Pancreas (tissue), 10 donors: ENCODE data around the gene PHF2. TPM values are rescaled to one million over a fixed set of nuclear protein-coding genes. Genes with fewer than 3 reads are reported as not detected.

Experiments
- ATAC-seq, 4 donors: fragments of 200-7000 bp; cut with Tn5 transposase; one replicate each; pipeline versions ENCODE4 v1.8.0 to v1.9.1; 2020; ENCODE audit warnings: mild to moderate bottlenecking in 4 of 4, moderate library complexity in 4 of 4
- DNase-seq, 6 donors: peaks; one replicate each; pipeline ENCODE4 v3.0.0-alpha.2; 2020
- FAIRE-seq: peaks from 2 replicates; lab custom pipeline; 2012; peaks lifted over from hg19 to GRCh38; lab: Jason Lieb, UNC
- H3K27ac ChIP-seq, 4 donors: fragments of 200-600 bp; sonication (generic); 1 replicate in 3 of 4; 2 replicates in 1 of 4; pipeline versions ENCODE4 v1.5.0 to v1.8.0; 2020
- H3K27me3 ChIP-seq, 4 donors: fragments of 200-600 bp; one replicate each; pipeline ENCODE4 v1.8.0; 2021
- H3K36me3 ChIP-seq, 3 donors: fragments of 200-600 bp; sonication (generic) in 1 of 3; one replicate each; pipeline versions ENCODE4 v1.5.0 to v1.8.0; 2020 to 2021
- H3K4me1 ChIP-seq, 3 donors: fragments of 200-600 bp; one replicate each; pipeline ENCODE4 v1.8.0; 2021
- H3K4me3 ChIP-seq, 4 donors: fragments of 200-600 bp; sonication (generic) in 2 of 4; one replicate each; pipeline versions ENCODE4 v1.5.0 to v1.8.0; 2020 to 2021
- H3K9me3 ChIP-seq, 4 donors: fragments of 200-600 bp; one replicate each; pipeline ENCODE4 v1.8.0; 2021
- CTCF ChIP-seq, 4 donors: fragments of 200-600 bp; sonication (generic) in 3 of 4; IDR thresholded peaks; one replicate each; pipeline versions ENCODE4 v1.5.0 to v1.8.0; 2021; ENCODE audit warnings: antibody characterized with exemption in 4 of 4
- WGBS, 2 donors: extraction: QIAGEN DNeasy Blood & Tissue Kit; methylation state at CpG; one replicate each; pipeline ENCODE4 v1.1.7; 2013; 5-methylcytosine and 5-hydroxymethylcytosine counted together
- intact Hi-C, 3 donors: fragments of 100-400 bp; cut with DNase I; formaldehyde crosslinking; loops; one replicate each; pipeline versions ENCODE4 v1.11.1 to v1.14.2; 2022
- polyA plus RNA-seq, 2 donors: library from polyadenylated mRNA; stranded (reverse); fragments of 200-250 nt; gene quantifications; one replicate each; pipeline ENCODE4 v1.2.3, GENCODE V29; 2013
- total RNA-seq, 6 donors: library from RNA; stranded (reverse); fragmentation: NEBNext Ultra II Directional in 4 of 6; extraction: Animal tissue kit (Norgen Biotek cat#: 25700) in 4 of 6; gene quantifications; one replicate each; pipeline versions ENCODE4 v1.2.1 to v1.2.4, GENCODE V29; 2021 to 2023
- donor health status: healthy with polysubstance abuse.
- donor health status: DM: no; HTN: no; CAD: no; lungs with moderate emphysema.
- donor health status: DM: no; HTN: no; CAD: no.
- donor health status: control.
- donor health status: control.
- donor health status: Bipolar disorder and iron deficiency.
- donor health status: DM: yes; HTN: yes; CAD: no.
- donor health status: DM: no; HTN: no; CAD: no.
- donor health status: DM: no; HTN: no; CAD: no.
- donor health status: DM: yes; HTN: yes; CAD: no.

The PHF2 gene
- total and polyA plus RNA-seq, 8 donors: 10.8 to 24.8 (median 12.7) TPM

- Histone ChIP-seq H3K27ac (no peak overlapping the region), H3K4me3 (no peak overlapping the region), H3K4me1 (no peaks in the 10 kb centered on the region), H3K36me3 (peaks cover 0 to 24% (median 0%) of the 10 kb centered on the region in 3 donors), H3K27me3 (no peaks in the 10 kb centered on the region), H3K9me3 (no peaks in the 10 kb centered on the region)
- WGBS, 2 donors: 89 to 90% methylated on average over 16 of the region's 16 CpGs
- DNase-seq: peak in 5 of 6 donors; percentile 5 to 50 (median 18)
- intact Hi-C loops: no loop called here
- ATAC-seq: no peak
- FAIRE-seq: no peak
- no peak for TF ChIP-seq CTCF (IDR thresholded peaks at IDR 0.05)
Observed at GRCh38 chr9:93673021-93673838, 96.8 kb downstream of the PHF2 start.

GRCh38 chr9:93673839-93674334, 97.5 kb downstream of the PHF2 start:
- no peak for FAIRE-seq
- ATAC-seq: no peak
- Histone ChIP-seq H3K4me3 (no peak overlapping the region), H3K4me1 (no peaks in the 10 kb centered on the region), H3K27me3 (no peaks in the 10 kb centered on the region), H3K27ac (no peak overlapping the region), H3K9me3 (no peaks in the 10 kb centered on the region), H3K36me3 (peaks cover 0 to 26% (median 0%) of the 10 kb centered on the region in 3 donors)
- TF ChIP-seq CTCF (IDR thresholded peaks at IDR 0.05): no peak
- 92 to 93% methylated on average over 13 of the region's 13 CpGs for WGBS, 2 donors
- intact Hi-C loops: no loop called here
- peak in 3 of 6 donors; percentile 5 to 43 (median 8) for DNase-seq

GRCh38 chr9:93674580-93675335, 98.4 kb downstream of the PHF2 start:
- H3K36me3 ChIP-seq: peaks cover 0 to 26% (median 0%) of the 10 kb centered on the region in 3 donors
- intact Hi-C loops: no loop called here
- H3K9me3 ChIP-seq: no peaks in the 10 kb centered on the region
- FAIRE-seq (no peak), DNase-seq (peak in 3 of 6 donors; percentile 6 to 57 (median 8)), ATAC-seq (no peak)
- H3K4me1 ChIP-seq: no peaks in the 10 kb centered on the region
- H3K27me3 ChIP-seq: no peaks in the 10 kb centered on the region
- TF ChIP-seq CTCF (IDR thresholded peaks at IDR 0.05): no peak
- H3K27ac ChIP-seq: no peak overlapping the region
- H3K4me3 ChIP-seq: no peak overlapping the region
- 95 to 96% methylated on average over 14 of the region's 14 CpGs for WGBS, 2 donors

GRCh38 chr9:93675336-93676150, 99.2 kb downstream of the PHF2 start:
- ATAC-seq: no peak
- Histone ChIP-seq H3K4me3 (no peak overlapping the region), H3K4me1 (no peaks in the 10 kb centered on the region), H3K36me3 (peaks cover 0 to 26% (median 0%) of the 10 kb centered on the region in 3 donors), H3K27ac (no peak overlapping the region), H3K9me3 (no peaks in the 10 kb centered on the region), H3K27me3 (no peaks in the 10 kb centered on the region)
- intact Hi-C loops: no loop called here
- TF ChIP-seq CTCF (IDR thresholded peaks at IDR 0.05): no peak
- 93 to 94% methylated on average over 16 of the region's 16 CpGs for WGBS, 2 donors
- FAIRE-seq: no peak
- peak in 5 of 6 donors; percentile 7 to 67 (median 17) for DNase-seq
